Fibroblast of the aortic adventitia (primary cell): ENCODE results near the gene GRM5. TPM values are rescaled to one million over a fixed set of nuclear protein-coding genes. Genes with fewer than 3 reads are reported as not detected.

Experiments used
- DNase-seq: peaks from one replicate; pipeline ENCODE4 v3.0.0-alpha.2; 2010; ENCODE audit warnings: low read depth
- H3K4me3 ChIP-seq: 2 replicates; pipeline ENCODE4 v1.5.1; 2011; ENCODE audit warnings: low read depth, mild to moderate bottlenecking, control low read depth, low read length, moderate library complexity
- total RNA-seq: library from RNA; depleted of rRNA; stranded (reverse); fragments of >200 nt; gene quantifications from 2 replicates; pipeline ENCODE4 v1.2.3, GENCODE V29; 2012; ENCODE audit warnings: low replicate concordance
- TF ChIP-seq, protein P1 (sequence below): IDR thresholded peaks from 2 replicates; pipeline ENCODE4 v1.5.1; 2011; ENCODE audit warnings: mild to moderate bottlenecking, low read length, control low read depth, inconsistent platforms; ENCODE audit not compliant: insufficient read depth

The GRM5 gene
- total RNA-seq, 1 donor, result under 0.01 TPM

- DNase-seq, result no peak
- TF ChIP-seq, protein P1, sequence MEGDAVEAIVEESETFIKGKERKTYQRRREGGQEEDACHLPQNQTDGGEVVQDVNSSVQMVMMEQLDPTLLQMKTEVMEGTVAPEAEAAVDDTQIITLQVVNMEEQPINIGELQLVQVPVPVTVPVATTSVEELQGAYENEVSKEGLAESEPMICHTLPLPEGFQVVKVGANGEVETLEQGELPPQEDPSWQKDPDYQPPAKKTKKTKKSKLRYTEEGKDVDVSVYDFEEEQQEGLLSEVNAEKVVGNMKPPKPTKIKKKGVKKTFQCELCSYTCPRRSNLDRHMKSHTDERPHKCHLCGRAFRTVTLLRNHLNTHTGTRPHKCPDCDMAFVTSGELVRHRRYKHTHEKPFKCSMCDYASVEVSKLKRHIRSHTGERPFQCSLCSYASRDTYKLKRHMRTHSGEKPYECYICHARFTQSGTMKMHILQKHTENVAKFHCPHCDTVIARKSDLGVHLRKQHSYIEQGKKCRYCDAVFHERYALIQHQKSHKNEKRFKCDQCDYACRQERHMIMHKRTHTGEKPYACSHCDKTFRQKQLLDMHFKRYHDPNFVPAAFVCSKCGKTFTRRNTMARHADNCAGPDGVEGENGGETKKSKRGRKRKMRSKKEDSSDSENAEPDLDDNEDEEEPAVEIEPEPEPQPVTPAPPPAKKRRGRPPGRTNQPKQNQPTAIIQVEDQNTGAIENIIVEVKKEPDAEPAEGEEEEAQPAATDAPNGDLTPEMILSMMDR, result no peak
- H3K4me3 ChIP-seq, result no peak overlapping the region
These were observed 489.0 kb downstream of the GRM5 start for GRCh38 chr11:88576741-88577140.

DNA sequence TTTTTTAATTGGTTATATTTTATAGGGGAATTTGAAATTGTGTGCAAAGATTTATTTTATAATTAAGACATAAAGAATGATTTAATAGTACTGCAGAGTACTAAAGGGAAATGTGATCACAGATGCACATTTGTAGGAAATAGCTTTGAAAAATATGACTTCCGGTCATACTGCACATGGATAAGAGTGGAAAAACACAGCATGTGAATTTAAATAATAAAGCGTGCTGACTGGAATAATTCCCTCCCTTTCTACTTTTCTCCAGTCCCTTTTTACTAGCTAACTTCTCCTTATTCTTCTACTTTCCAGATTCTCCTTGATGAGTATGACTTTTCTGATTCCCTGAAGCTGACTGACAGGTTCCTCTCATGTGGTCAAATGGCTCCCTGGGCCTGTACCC lies 489.9 kb downstream of the GRM5 start:
- TF ChIP-seq, protein P1, result no peak
- H3K4me3 ChIP-seq, result no peak overlapping the region
- no peak for DNase-seq

DNA sequence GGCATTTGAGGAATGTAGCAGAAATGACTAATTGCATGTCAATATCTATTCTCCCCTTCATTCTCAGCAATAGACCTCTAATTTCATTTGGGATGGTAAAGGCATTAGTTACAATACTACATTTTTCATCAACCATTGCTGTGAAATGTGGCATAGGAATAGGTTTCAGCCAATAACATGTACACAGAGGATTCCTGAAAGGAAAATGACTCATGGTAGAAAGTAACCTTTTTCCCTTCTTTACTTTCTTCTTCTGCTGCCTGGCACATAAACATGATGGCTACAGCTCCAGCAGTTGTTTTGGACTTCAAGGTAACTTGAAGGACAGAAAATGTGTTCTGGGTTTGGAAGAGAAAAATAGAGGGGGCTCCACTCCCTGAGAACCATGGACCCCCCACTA lies 496.4 kb downstream of the GRM5 start:
- H3K4me3 ChIP-seq, result no peak overlapping the region
- DNase-seq, result peak; percentile 11
- TF ChIP-seq, protein P1, result no peak

DNA sequence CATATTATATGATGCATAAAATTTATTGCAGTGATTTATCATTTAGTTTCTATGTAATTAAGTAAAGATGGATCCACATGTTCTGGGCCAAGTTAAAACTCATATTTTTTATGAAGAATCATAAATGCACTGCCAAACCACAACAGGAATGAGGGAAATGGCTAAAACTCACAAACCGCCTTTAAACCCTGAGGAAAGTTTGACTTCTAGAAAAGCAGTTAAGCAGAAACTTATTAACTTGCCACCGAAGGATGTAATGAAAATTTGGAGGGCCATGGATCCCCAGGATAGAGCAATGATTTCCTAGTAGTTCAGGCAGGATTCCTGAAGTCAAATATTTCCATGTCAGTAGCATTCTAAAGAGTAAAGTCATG lies 510.0 kb downstream of the GRM5 start:
- no peak overlapping the region for H3K4me3 ChIP-seq
- DNase-seq, result peak; percentile 90
- TF ChIP-seq, protein P1, result no peak

DNA sequence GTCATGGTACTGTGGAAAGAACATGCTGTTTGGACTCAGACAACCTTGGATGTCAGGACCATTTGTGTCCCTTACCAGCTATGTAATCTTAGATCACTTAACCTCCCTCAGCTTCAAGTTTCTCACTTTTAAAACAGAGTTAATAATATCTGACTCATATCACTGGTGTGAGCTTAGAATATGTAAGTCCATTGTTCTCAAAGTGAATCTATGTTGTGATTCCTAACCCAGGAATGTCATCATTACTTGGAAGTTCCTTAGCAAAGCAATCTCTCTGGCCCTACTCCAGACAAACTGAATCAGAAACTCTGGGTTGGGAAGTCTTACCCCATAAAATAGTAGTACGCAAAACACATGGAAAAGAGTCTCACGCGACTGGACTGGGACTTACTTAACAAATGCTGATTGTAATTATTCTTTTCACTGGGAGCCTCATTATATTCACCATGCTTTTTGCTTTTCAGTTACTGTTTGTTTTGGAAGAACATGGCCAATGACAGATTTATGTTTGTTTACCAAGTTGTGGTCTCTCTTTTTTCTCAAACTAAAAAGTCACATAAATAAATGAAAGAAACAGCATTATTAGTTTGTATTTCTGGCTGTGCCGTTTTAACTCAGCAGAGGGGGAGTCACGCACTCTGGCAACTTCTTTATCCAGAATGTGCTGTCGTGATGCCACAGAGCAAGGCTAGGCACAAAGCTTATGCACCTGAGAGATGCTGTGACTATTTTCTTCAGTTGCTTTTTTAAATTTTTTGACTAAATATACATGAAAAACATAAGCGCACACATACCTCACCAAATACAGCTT lies 510.6 kb downstream of the GRM5 start:
- peak overlapping the region; percentile 10 for H3K4me3 ChIP-seq
- TF ChIP-seq, protein P1, result no peak

DNA sequence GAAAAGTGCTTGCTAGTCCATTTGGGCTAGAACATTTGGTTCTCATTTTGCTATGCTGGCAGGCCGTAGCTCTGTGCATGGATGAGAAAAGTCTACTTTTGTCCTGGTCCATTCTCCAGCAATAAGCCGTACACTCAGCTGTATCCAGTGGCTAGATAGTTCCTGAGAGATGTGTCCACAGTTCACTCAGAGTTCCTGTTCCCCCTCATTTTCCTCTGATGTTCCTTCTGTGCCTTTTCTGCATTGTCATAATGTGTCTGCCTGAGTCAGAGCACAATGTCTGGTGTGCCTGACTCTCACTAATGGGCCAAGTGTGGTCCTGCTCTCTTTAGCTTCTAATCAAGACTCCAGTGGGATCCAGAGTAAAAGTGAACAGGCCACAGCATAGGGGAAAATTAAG lies 512.6 kb downstream of the GRM5 start:
- DNase-seq, result peak; percentile 26
- TF ChIP-seq, protein P1, result no peak
- no peak overlapping the region for H3K4me3 ChIP-seq

More for the DNA sequence above, 510.6 kb downstream of the GRM5 start:
- peak; percentile 100 for DNase-seq
